CD4-positive, alpha-beta memory T cell (primary cell): ENCODE results near the gene WDR27. TPM values are rescaled to one million over a fixed set of nuclear protein-coding genes. Genes with fewer than 3 reads are reported as not detected.

Experiments used
- CTCF ChIA-PET: fragments of 350-600 bp; sonication (Branson Sonifier 250); formaldehyde crosslinking; loops from one replicate; lab custom pipeline; 2021; ENCODE audit warnings: inconsistent platforms; ENCODE audit not compliant: partially characterized antibody; lab: Charles Lee
- POLR2A ChIA-PET: fragments of 350-600 bp; sonication (Branson Sonifier 250); formaldehyde crosslinking; loops from one replicate; lab custom pipeline; 2021; ENCODE audit not compliant: partially characterized antibody; lab: Charles Lee
- DNase-seq, 5 donors: peaks; one replicate each; pipeline versions ENCODE4 v3.0.0 to v3.0.0-alpha.2; 2020 to 2022; ENCODE audit warnings: mixed read lengths in 1 of 5
- H3K27ac ChIP-seq: one replicate; pipeline ENCODE4 v1.7.0; 2013; ENCODE audit warnings: low read depth, low read length
- H3K27me3 ChIP-seq: 2 replicates; pipeline ENCODE4 v1.7.0; 2013; ENCODE audit warnings: mild to moderate bottlenecking, low read length, moderate library complexity; ENCODE audit not compliant: insufficient read depth
- H3K36me3 ChIP-seq: 2 replicates; pipeline ENCODE4 v1.7.0; 2013; ENCODE audit warnings: mild to moderate bottlenecking, low read length, moderate library complexity; ENCODE audit not compliant: insufficient read depth
- H3K4me1 ChIP-seq: 2 replicates; pipeline ENCODE4 v1.7.0; 2013; ENCODE audit warnings: mild to moderate bottlenecking, low read length, moderate library complexity; ENCODE audit not compliant: insufficient read depth
- H3K4me3 ChIP-seq, 2 donors: one replicate each; pipeline ENCODE4 v1.7.0; 2013; ENCODE audit warnings: low read length in 2 of 2, mild to moderate bottlenecking in 1 of 2
- H3K9me3 ChIP-seq, 2 donors: one replicate each; pipeline ENCODE4 v1.7.0; 2013; ENCODE audit warnings: low read length in 2 of 2, control low read depth in 1 of 2; ENCODE audit not compliant: control insufficient read depth in 1 of 2
- H3K27ac Mint-ChIP-seq, 7 donors: one replicate each; pipeline ENCODE4 v1.8.0; 2020 to 2021; ENCODE audit warnings: mixed read lengths in 7 of 7, mild to moderate bottlenecking in 6 of 7, inconsistent platforms in 3 of 7, moderate library complexity in 3 of 7
- H3K27me3 Mint-ChIP-seq, 2 donors: one replicate each; pipeline ENCODE4 v1.8.0; 2020 to 2021; ENCODE audit warnings: mixed read lengths in 2 of 2
- H3K36me3 Mint-ChIP-seq, 2 donors: one replicate each; pipeline ENCODE4 v1.8.0; 2020 to 2021; ENCODE audit warnings: mixed read lengths in 2 of 2, inconsistent platforms in 1 of 2, mild to moderate bottlenecking in 1 of 2
- H3K4me1 Mint-ChIP-seq, 4 donors: one replicate each; pipeline ENCODE4 v1.8.0; 2020 to 2021; ENCODE audit warnings: mixed read lengths in 4 of 4, mild to moderate bottlenecking in 1 of 4
- H3K4me3 Mint-ChIP-seq, 8 donors: one replicate each; pipeline ENCODE4 v1.8.0; 2020 to 2021; ENCODE audit warnings: mixed read lengths in 8 of 8, mild to moderate bottlenecking in 7 of 8, moderate library complexity in 6 of 8, inconsistent platforms in 3 of 8
- H3K9me3 Mint-ChIP-seq, 8 donors: one replicate each; pipeline ENCODE4 v1.8.0; 2020 to 2021; ENCODE audit warnings: mixed read lengths in 8 of 8, mild to moderate bottlenecking in 5 of 8, inconsistent platforms in 3 of 8, moderate library complexity in 1 of 8
- intact Hi-C: fragments of 100-400 bp; cut with micrococcal nuclease; formaldehyde crosslinking; loops from one replicate; pipeline ENCODE4 v1.15.1; 2023
- polyA plus RNA-seq, 2 donors: library from polyadenylated mRNA; unstranded; fragments of 300-500 nt; fragmentation: Illumina TruSeq; gene quantifications; one replicate each; pipeline ENCODE4 v1.2.3, GENCODE V29; 2021
- total RNA-seq, 2 experiments: library from RNA; stranded (reverse); gene quantifications; one replicate each; pipeline ENCODE4 v1.2.3, GENCODE V29; 2021

WDR27 gene
- total and polyA plus RNA-seq, 4 experiments from 2014 or later = 5.9 to 82.8 (median 39.8) TPM

- H3K9me3 ChIP-seq = no peaks in the 10 kb centered on the region
- H3K27me3 ChIP-seq = no peaks in the 10 kb centered on the region
- no peak overlapping the region for H3K27ac ChIP-seq
- ChIA-PET CTCF (no interaction called here), POLR2A (no interaction called here)
- H3K4me3 ChIP-seq = no peak overlapping the region
- Mint-ChIP-seq H3K27me3 (no peaks in the 10 kb centered on the region), H3K4me3 (no peak overlapping the region), H3K27ac (no peak overlapping the region), H3K36me3 (peaks cover under 1 to 10% of the 10 kb centered on the region in 2 donors), H3K9me3 (peaks cover 0 to 6% (median 3%) of the 10 kb centered on the region in 8 donors), H3K4me1 (peaks cover 15 to 29% (median 17%) of the 10 kb centered on the region in 4 donors)
- DNase-seq = no peak
- no peaks in the 10 kb centered on the region for H3K36me3 ChIP-seq
- intact Hi-C loops = no loop called here
- H3K4me1 ChIP-seq = peaks cover 22% of the 10 kb centered on the region
Measured at GRCh38 chr6:169592558-169592957, 109.3 kb downstream of the WDR27 start.

DNA sequence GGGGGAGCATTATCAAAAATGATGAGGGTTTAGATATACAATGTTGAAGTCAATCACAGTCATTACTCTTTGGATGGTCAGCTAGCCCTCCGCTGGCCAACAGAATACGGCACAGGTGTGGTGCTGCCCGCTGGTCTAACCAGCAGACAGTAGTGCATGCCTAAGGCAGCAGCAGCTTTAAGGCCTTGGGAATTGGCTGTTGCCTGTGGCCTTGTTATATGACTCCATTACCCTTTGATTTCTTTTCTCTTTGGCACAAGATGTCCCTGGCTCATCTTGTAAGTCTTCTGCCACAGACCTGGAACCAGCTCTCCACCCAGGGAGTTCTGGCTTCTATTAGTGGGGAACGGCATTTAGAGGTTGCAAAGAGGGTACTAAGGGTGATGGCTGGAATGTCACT is 110.2 kb downstream of the WDR27 start:
- POLR2A ChIA-PET = no interaction called here
- peaks cover 0 to 3% of the 10 kb centered on the region in 2 donors for H3K36me3 Mint-ChIP-seq
- no peak overlapping the region for H3K4me3 Mint-ChIP-seq
- Histone ChIP-seq H3K36me3 (no peaks in the 10 kb centered on the region), H3K9me3 (no peaks in the 10 kb centered on the region), H3K27ac (no peak overlapping the region), H3K4me3 (no peak overlapping the region), H3K27me3 (no peaks in the 10 kb centered on the region), H3K4me1 (peaks cover 22% of the 10 kb centered on the region)
- no peaks in the 10 kb centered on the region for H3K27me3 Mint-ChIP-seq
- intact Hi-C loops = no loop called here
- H3K4me1 Mint-ChIP-seq = peaks cover 15 to 30% (median 17%) of the 10 kb centered on the region in 4 donors
- CTCF ChIA-PET = no interaction called here
- H3K27ac Mint-ChIP-seq = no peak overlapping the region
- H3K9me3 Mint-ChIP-seq = peaks cover 0 to 3% (median 0%) of the 10 kb centered on the region in 8 donors
- no peak for DNase-seq

DNA sequence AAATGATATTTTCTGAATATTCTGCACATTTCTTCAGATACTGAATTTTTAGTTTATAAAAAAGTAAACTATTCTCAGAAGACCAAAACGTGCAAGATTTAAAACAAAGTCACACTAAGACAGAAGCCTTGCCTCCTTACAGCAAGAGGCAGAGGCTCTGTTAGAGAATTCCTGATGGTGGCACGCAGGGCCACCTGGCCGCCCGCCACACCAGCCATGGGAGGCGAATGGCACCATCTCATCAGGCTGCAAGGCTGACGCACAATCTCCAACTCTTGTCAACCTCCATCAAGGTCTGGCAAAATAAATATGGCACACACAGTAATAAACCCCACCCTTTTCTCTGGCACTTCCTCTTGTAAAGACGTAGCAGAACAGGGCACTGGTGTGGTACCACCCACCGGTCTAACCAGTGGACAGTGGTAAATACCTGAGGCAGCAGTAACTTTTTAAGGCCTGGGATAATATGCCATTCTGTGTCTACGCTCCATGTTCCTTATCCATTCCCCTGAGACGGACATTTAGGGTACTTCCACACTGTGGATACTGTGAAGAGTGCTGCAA is 111.4 kb downstream of the WDR27 start:
- Mint-ChIP-seq H3K27me3 (no peaks in the 10 kb centered on the region), H3K27ac (peak overlapping the region in 4 of 7 donors; percentile 12 to 84 (median 56)), H3K4me1 (peaks cover 15 to 30% (median 17%) of the 10 kb centered on the region in 4 donors), H3K36me3 (no peaks in the 10 kb centered on the region), H3K9me3 (peaks cover 0 to 3% (median 0%) of the 10 kb centered on the region in 8 donors), H3K4me3 (peak overlapping the region in 1 of 8 donors; percentile 1)
- ChIA-PET CTCF (no interaction called here), POLR2A (no interaction called here)
- H3K4me1 ChIP-seq = peaks cover 22% of the 10 kb centered on the region
- intact Hi-C loops = no loop called here
- no peak overlapping the region for H3K4me3 ChIP-seq
- no peak for DNase-seq
- no peaks in the 10 kb centered on the region for H3K9me3 ChIP-seq
- no peak overlapping the region for H3K27ac ChIP-seq
- no peaks in the 10 kb centered on the region for H3K27me3 ChIP-seq
- H3K36me3 ChIP-seq = no peaks in the 10 kb centered on the region

DNA sequence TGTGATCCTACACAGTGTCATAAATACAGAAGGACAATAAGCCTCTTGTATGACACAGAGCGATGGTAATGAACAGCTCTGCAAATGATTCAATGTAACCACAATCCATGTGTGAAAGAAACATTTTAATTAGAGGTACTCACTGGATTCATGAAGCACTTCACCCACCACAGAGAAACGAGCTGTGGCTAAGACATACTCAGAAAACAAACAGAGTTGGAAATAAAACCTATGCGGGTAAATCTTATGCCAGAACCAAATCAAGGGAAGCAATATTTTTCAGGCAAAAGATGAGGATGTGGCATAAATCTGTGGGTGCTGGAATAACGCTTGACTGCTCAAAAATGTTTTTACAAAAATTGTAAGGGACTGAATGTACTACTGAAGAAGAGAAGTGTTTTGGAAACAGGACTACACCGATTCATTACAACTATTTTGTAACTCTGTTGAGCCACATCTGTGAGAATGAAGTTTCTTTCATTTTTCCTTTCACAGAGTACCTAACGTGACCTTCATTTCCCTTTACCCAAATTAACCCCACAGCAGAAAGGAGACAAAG is 112.1 kb downstream of the WDR27 start:
- Histone ChIP-seq H3K4me1 (peaks cover 25% of the 10 kb centered on the region), H3K4me3 (no peak overlapping the region), H3K27ac (no peak overlapping the region), H3K27me3 (no peaks in the 10 kb centered on the region), H3K9me3 (no peaks in the 10 kb centered on the region), H3K36me3 (no peaks in the 10 kb centered on the region)
- Mint-ChIP-seq H3K4me3 (peak overlapping the region in 6 of 8 donors; percentile 26 to 73 (median 46)), H3K27ac (peak overlapping the region; percentile 45 to 88 (median 78)), H3K4me1 (peaks cover 16 to 35% (median 18%) of the 10 kb centered on the region in 4 donors), H3K36me3 (no peaks in the 10 kb centered on the region), H3K27me3 (no peaks in the 10 kb centered on the region), H3K9me3 (peaks cover 0 to 3% (median 0%) of the 10 kb centered on the region in 8 donors)
- ChIA-PET CTCF (no interaction called here), POLR2A (no interaction called here)
- intact Hi-C loops = no loop called here
- DNase-seq = peak in 1 of 5 donors; percentile 18

DNA sequence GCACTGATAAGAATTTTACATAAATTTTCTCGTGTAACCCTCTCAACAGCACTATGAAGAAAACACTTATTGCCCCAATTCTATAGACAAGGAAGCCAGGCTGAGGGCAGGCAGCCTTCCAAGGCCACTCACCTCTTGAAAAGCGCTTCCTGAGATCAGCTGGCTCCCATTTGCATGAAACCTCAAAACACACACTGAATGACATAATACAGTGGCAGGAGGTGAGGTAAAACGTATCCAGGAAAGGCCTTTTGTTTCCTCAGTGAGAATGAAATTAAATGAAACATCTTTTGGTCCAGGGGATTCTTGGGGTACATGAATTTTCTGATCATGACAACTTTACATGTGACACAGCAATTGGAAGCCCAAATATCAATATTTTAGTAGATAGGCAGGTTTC is 112.5 kb downstream of the WDR27 start:
- CTCF ChIA-PET = no interaction called here
- no peaks in the 10 kb centered on the region for H3K9me3 ChIP-seq
- Mint-ChIP-seq H3K27ac (peak overlapping the region; percentile 45 to 88 (median 78)), H3K4me1 (peaks cover 19 to 40% (median 21%) of the 10 kb centered on the region in 4 donors), H3K36me3 (no peaks in the 10 kb centered on the region), H3K9me3 (peaks cover 0 to 3% (median 0%) of the 10 kb centered on the region in 8 donors), H3K4me3 (peak overlapping the region in 3 of 8 donors; percentile 44 to 73 (median 44)), H3K27me3 (no peaks in the 10 kb centered on the region)
- H3K27me3 ChIP-seq = no peaks in the 10 kb centered on the region
- H3K27ac ChIP-seq = no peak overlapping the region
- peak in 4 of 5 donors; percentile 18 to 53 (median 33) for DNase-seq
- H3K4me3 ChIP-seq = no peak overlapping the region
- POLR2A ChIA-PET = no interaction called here
- H3K4me1 ChIP-seq = peaks cover 30% of the 10 kb centered on the region
- no peaks in the 10 kb centered on the region for H3K36me3 ChIP-seq
- intact Hi-C loops = no loop called here

GRCh38 chr6:169587975-169588374 is 113.9 kb downstream of the WDR27 start:
- H3K4me1 Mint-ChIP-seq = peaks cover 29 to 51% (median 31%) of the 10 kb centered on the region in 4 donors
- ChIA-PET POLR2A (no interaction called here), CTCF (no interaction called here)
- H3K27ac ChIP-seq = no peak overlapping the region
- peaks cover 41% of the 10 kb centered on the region for H3K4me1 ChIP-seq
- peaks cover 0 to 3% (median 0%) of the 10 kb centered on the region in 8 donors for H3K9me3 Mint-ChIP-seq
- no peak overlapping the region for H3K4me3 Mint-ChIP-seq
- no peaks in the 10 kb centered on the region for H3K36me3 ChIP-seq
- H3K9me3 ChIP-seq = no peaks in the 10 kb centered on the region
- no peaks in the 10 kb centered on the region for H3K27me3 Mint-ChIP-seq
- H3K36me3 Mint-ChIP-seq = no peaks in the 10 kb centered on the region
- H3K27me3 ChIP-seq = no peaks in the 10 kb centered on the region
- intact Hi-C loops = no loop called here
- no peak overlapping the region for H3K27ac Mint-ChIP-seq
- H3K4me3 ChIP-seq = no peak overlapping the region
- no peak for DNase-seq

GRCh38 chr6:169583886-169584541 is 117.8 kb downstream of the WDR27 start:
- H3K9me3 ChIP-seq = no peaks in the 10 kb centered on the region
- no peak overlapping the region for H3K4me3 ChIP-seq
- H3K27me3 ChIP-seq = no peaks in the 10 kb centered on the region
- H3K36me3 ChIP-seq = no peaks in the 10 kb centered on the region
- Mint-ChIP-seq H3K9me3 (no peaks in the 10 kb centered on the region), H3K36me3 (peaks cover 6 to 7% of the 10 kb centered on the region in 2 donors), H3K27me3 (no peaks in the 10 kb centered on the region), H3K4me1 (peaks cover 17 to 30% (median 19%) of the 10 kb centered on the region in 4 donors), H3K27ac (peak overlapping the region in 6 of 7 donors; percentile 2 to 92 (median 24)), H3K4me3 (peak overlapping the region in 4 of 8 donors; percentile 19 to 61 (median 32))
- peaks cover 26% of the 10 kb centered on the region for H3K4me1 ChIP-seq
- intact Hi-C loops = no loop called here
- POLR2A ChIA-PET = interaction anchor here (0.8 to 1.5 kb wide), 2 partner anchors 29 to 118 kb away, joined by 3 to 5 read pairs; partner anchors contain the start of genes C6orf120 and WDR27
- CTCF ChIA-PET = interaction anchor here (0.7 to 1.9 kb wide), 4 partner anchors 9 to 206 kb away, joined by 3 to 7 read pairs (median 4); no protein-coding TSS in a partner anchor
- no peak overlapping the region for H3K27ac ChIP-seq
- DNase-seq = peak in 4 of 5 donors; percentile 16 to 37 (median 23)
